ENCODE measurements around the gene GNL3. TPM values are rescaled to one million over a fixed set of nuclear protein-coding genes. Genes with fewer than 3 reads are reported as not detected.
A peak's percentile ranks its signal among the peaks of the same experiment; 100 is the strongest.

GNL3 gene
- total and polyA plus RNA-seq, 2 of the 8 experiments (the other 6 are each of a cell fraction or from before 2014, with no cell fraction given): 45.5 to 184 TPM

DNA sequence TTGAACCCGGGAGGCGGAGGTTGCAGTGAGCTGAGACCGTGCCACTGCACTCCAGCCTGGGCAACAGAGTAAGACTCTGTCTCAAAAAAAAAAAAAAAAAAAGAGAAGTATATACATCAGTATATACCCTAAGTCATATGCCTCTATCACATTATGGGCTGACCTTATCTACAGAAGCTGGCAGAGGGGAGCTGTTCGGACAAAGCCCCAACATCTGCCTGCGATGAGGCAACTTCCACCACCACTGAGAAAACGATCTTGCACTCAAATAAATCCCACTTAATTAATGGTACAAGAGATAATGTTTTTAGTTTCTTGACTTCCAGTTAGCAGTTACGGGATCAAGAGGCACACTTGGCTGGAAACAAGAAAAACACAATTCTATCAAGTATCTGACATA lies 17.5 kb downstream of the GNL3 start:
- Histone ChIP-seq H2BK12ac (ENCODE audit: low read depth, low read length) (no peak overlapping the region), H3K27me3 (replicated peaks in 1 of 4; ENCODE audit: control insufficient read depth in 3 of 4, extremely low read depth in 1 of 4, insufficient read depth in 3 of 4, low read length in 3 of 4) (no peaks in the 10 kb centered on the region), H2BK20ac (ENCODE audit: low read length) (no peak overlapping the region), H3K23ac (ENCODE audit: insufficient read length) (no peak overlapping the region), H3K4me3 (ENCODE audit: extremely low read depth in 1 of 4, insufficient read depth in 2 of 4, low read depth in 3 of 4, low read length in 4 of 4) (no peak overlapping the region), H3K18ac (ENCODE audit: extremely low read depth, low read length) (no peak overlapping the region), H3K9ac (replicated peaks in 1 of 4; ENCODE audit: extremely low read depth in 1 of 4, low read depth in 3 of 4, low read length in 3 of 4) (no peak overlapping the region), H3K79me1 (ENCODE audit: low read depth, low read length) (peaks cover 8% of the 10 kb centered on the region), H3K4me2 (ENCODE audit: insufficient read depth in 1 of 2, low read depth in 2 of 2, low read length in 2 of 2) (no peak overlapping the region), H3K79me2 (ENCODE audit: control insufficient read depth in 1 of 2, insufficient read depth in 2 of 2, low read length in 2 of 2) (peaks cover 0 to 32% of the 10 kb centered on the region in 2 experiments; a peak in 2 of 4 replicates), H4K8ac (ENCODE audit: extremely low read depth, insufficient read depth, low read length) (no peak overlapping the region), H2BK120ac (replicated peaks; ENCODE audit: low read depth, low read length) (no peak overlapping the region), H4K20me1 (replicated peaks in 1 of 2; ENCODE audit: control insufficient read depth in 1 of 2, insufficient read depth in 2 of 2, low read length in 2 of 2) (no peaks in the 10 kb centered on the region), H2AFZ (ENCODE audit: low read length) (no peak overlapping the region), H3K23me2 (ENCODE audit: low read depth, low read length) (peaks cover 13% of the 10 kb centered on the region), H2BK5ac (ENCODE audit: low read depth, low read length) (no peak overlapping the region), H2BK15ac (ENCODE audit: low read length) (no peak overlapping the region), H3K4ac (replicated peaks; ENCODE audit: insufficient read length, low read depth, low read length) (no peak overlapping the region), H3K14ac (ENCODE audit: insufficient read length) (no peak overlapping the region), H4K5ac (ENCODE audit: insufficient read length, low read depth, low read length) (no peak overlapping the region), H3K27ac (ENCODE audit: low read depth, low read length) (no peak overlapping the region), H4K91ac (replicated peaks; ENCODE audit: insufficient read length, low read length) (no peak overlapping the region), H3K9me3 (ENCODE audit: insufficient read depth in 2 of 2, low read depth in 1 of 2, low read length in 1 of 2) (no peaks in the 10 kb centered on the region), H3K56ac (replicated peaks; ENCODE audit: insufficient read length, low read depth, low read length) (no peak overlapping the region), H2AK5ac (ENCODE audit: low read depth, low read length) (no peak overlapping the region), H3K4me1 (replicated peaks in 1 of 4; ENCODE audit: control insufficient read depth in 3 of 4, insufficient read depth in 4 of 4, low read length in 3 of 4) (peaks cover 0 to 5% (median 2%) of the 10 kb centered on the region in 4 experiments; a peak in 5 of 7 replicates), H3K36me3 (ENCODE audit: control insufficient read depth in 2 of 4, insufficient read depth in 4 of 4, low read length in 3 of 4) (peaks cover 0 to 12% (median 1%) of the 10 kb centered on the region in 4 experiments; a peak in 4 of 8 replicates)
- FAIRE-seq (no peak), DNase-seq (ENCODE audit: low read depth in 1 of 2, low spot score in 2 of 2) (peak in 1 of 2 experiments; percentile 11)
- CTCF ChIA-PET (ENCODE audit: partially characterized antibody): no interaction called here
- 97% methylated on average over 7 of the region's 7 CpGs; no CpG with 5 or more reads in 1 of the 2 experiments for WGBS, 2 experiments (ENCODE audit: extremely low coverage in 1 of 2, insufficient coverage in 1 of 2, insufficient read length in 1 of 2, insufficient replicate concordance in 2 of 2, low coverage in 1 of 2, low lambda C conversion rate in 2 of 2, missing lambda C conversion rate in 1 of 2)
- POLR2A ChIA-PET (ENCODE audit: partially characterized antibody): interaction anchor here (18.8 kb wide), 1 partner anchor 12 kb away, joined by 347 read pairs; the partner anchor contains the start of genes GNL3 and PBRM1
- TF ChIP-seq SIN3A (conservative IDR thresholded peaks at IDR 0.05 in 1 of 2, IDR thresholded peaks at IDR 0.05 in 1 of 2; ENCODE audit: low read depth in 1 of 2, low read length in 2 of 2) (no peak), FOSL1 (IDR thresholded peaks at IDR 0.05; ENCODE audit: insufficient read depth, low read depth, low read length) (no peak), SIX5 (IDR thresholded peaks at IDR 0.05; ENCODE audit: low read depth, low read length) (no peak), GTF2F1 (IDR thresholded peaks at IDR 0.05; ENCODE audit: borderline replicate concordance, low read depth, low read length) (no peak), RAD21 (IDR thresholded peaks at IDR 0.05 in 1 of 2, conservative IDR thresholded peaks at IDR 0.05 in 1 of 2; ENCODE audit: low read depth in 2 of 2, low read length in 2 of 2) (no peak), CBX5 (IDR thresholded peaks at IDR 0.05; ENCODE audit: low read depth, low read length) (no peak), POLR2AphosphoS5 (IDR thresholded peaks at IDR 0.05; ENCODE audit: low read depth, low read length) (no peak), KDM5A (IDR thresholded peaks at IDR 0.05; ENCODE audit: low read length) (no peak), SP2 (IDR thresholded peaks at IDR 0.05; ENCODE audit: low read length) (no peak), TEAD4 (IDR thresholded peaks at IDR 0.05; ENCODE audit: low read depth, low read length) (no peak), EZH2 (IDR thresholded peaks at IDR 0.05; ENCODE audit: low read depth, low read length, severe bottlenecking) (no peak)
- TF ChIP-seq, protein P1, sequence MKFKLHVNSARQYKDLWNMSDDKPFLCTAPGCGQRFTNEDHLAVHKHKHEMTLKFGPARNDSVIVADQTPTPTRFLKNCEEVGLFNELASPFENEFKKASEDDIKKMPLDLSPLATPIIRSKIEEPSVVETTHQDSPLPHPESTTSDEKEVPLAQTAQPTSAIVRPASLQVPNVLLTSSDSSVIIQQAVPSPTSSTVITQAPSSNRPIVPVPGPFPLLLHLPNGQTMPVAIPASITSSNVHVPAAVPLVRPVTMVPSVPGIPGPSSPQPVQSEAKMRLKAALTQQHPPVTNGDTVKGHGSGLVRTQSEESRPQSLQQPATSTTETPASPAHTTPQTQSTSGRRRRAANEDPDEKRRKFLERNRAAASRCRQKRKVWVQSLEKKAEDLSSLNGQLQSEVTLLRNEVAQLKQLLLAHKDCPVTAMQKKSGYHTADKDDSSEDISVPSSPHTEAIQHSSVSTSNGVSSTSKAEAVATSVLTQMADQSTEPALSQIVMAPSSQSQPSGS (IDR thresholded peaks at IDR 0.05; ENCODE audit: low read length): no peak

All from H1 (cell line).